ENCODE measurements around the gene DYNC1I1.

DYNC1I1 gene

DNA sequence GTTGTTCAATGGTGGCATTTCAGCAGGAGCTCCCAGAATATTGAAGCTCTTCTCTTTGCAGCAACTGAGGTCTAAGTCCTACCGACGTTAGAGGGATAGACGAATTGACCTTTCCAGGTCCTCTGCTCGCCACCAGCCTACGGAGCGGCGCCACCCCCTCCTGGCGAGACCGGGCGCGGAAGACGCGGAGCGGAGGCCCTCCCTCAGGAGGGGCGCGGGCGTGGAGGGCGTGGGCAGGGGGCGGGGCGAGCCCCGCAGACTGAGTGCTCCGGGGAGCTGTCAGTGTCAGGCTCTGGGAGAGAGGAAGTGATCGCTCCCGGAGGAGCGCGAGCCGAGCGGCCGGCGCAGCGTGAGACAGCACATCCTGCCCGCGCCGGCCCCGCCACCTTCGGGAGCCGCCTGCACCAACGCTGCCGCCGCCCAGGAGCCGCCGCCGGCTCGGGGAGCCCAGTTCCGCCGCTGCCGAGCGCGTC is at the start of gene DYNC1I1:
DYNC1I1 (plus strand) TSS at position 257 of the 473 bp plus-strand sequence. CDS start 32,176 bp downstream, outside the sequence.
- peak in 1 of 2 experiments; percentile 27 for DNase-seq

DNA sequence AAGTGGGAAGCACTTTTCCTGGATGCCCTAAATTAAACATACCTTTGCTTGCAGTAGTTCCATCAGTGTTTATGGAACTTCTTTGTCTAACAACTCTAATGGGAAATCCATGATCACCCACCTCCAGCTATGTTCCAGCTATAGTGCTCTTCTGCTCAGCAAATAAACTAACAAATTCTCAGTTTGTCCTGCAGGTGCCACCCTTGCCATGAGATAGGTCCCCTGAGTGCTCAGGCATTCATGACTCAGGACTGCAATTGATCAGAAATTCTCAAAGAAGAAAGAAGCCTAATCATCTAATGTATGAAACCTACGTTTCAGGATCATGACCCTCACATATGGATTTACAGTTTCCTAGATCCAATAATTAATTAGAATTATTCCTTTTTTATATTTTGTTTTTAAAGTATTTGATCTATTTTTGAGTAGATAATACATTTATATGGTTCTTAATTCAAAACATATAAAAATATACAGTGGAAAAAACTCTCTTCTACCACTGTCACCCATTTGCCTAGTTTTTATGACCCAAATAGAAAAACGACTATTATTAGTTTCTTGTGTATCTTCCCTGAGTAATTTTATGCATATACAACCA is 48.7 kb upstream of the DYNC1I1 start:
- peak in 1 of 2 experiments; percentile 31 for DNase-seq

DNA sequence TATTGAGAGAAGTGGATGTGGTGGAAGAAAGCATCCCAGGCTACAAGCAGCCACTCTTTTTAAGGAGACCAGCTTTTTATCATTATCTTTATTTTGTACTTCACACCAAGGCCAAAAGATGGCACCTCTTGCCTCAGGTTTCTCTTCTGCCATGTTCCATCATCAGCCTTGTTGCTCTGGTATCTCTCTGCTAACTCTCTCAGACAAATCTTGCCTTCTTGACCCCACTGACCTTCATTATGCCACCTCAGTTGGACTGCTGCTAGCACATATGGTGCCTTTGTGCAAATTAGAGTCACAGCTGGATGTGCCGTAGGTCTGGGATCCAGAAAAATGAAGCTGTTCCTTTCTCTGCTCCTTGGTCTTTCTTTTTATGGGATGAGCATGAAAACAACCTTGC is 47.1 kb upstream of the DYNC1I1 start:
- no peak for DNase-seq

DNA sequence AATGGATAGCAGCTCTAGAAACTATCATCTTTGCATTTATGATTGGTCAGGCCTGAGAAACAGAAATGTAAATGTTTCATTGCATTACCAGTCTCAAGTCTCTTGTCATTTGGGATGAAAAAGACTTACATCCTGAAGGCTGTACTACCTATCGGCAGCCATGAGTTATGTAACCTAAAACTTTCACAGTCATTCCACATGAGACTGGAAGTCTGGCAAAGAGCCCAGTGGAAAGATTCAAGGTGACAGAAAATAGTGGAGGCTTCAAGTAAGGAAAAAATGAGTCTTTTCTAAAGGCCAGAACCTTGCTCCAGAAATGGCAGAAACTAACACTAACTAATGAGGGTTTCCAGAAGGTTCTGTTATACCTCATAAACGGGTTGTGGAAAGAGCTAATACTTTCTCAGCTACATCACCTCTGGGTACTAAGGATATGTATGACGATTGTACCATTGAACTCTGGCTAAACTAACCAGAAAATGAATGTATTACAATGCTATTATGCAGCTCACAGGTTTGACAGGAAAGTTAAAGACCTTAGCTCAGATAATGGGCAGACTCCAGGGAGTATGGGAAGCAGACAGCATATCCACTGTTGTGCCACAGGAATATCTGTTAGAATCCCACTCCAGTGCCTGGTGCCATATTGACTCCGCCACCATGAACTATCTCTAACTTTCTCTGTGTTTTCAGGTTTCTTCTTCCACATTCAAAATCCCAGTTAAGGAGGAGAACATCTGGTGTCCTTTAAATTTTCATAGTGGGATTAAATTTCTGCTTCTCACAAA is 41.7 kb upstream of the DYNC1I1 start:
- DNase-seq: no peak

DNA sequence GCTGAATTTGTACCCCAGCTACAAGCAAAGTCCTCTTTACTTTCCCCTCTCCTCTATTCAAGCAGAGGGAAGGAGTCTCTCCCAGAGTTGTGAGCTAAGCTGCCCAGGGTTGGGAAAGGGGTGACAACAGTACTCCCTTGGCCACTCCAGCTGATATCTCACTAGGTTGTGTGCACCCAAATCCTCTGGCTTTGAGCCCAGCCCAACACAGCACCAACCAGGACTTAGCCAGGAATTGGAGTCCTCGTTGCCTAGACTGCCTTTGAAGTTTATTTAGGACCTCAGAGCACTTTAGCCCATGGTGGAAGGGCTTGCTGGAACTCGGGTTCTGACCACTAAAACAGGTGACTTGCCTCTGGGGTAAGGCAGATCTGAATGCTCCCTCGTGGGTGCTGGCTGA is 35.7 kb upstream of the DYNC1I1 start:
- DNase-seq: no peak

DNA sequence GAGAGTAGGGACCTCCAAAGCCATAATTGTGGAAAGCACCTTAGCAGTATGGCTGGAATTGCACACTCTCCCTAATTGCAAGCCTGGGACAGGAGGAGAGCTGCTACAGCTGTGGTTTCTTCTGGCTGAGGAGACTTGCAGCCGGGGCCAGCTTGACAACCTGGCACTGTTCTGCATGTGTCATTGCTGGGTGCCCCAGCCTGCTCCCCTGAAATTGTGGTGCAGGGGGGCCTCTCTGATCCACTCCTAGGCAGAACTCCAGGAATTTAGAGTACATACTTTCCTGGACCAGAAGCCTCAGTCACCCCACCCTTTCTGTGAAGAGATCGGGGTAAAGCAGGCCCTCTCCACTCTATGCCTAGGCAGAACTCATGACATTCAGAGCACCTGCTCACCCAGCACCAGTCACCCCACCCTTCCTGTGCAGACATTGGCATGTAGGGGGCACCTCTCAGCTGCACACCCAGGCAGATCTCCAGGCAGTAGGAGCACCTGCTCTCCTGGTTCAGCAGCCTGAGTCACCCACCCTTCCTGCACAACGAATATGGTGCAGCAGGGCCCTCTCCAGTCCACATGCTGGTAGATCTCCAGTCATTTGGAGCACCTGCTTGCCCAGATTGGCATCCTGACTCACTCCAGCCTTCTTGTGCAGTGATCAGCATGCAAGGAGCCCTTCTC is 34.4 kb upstream of the DYNC1I1 start:
- DNase-seq: no peak

DNA sequence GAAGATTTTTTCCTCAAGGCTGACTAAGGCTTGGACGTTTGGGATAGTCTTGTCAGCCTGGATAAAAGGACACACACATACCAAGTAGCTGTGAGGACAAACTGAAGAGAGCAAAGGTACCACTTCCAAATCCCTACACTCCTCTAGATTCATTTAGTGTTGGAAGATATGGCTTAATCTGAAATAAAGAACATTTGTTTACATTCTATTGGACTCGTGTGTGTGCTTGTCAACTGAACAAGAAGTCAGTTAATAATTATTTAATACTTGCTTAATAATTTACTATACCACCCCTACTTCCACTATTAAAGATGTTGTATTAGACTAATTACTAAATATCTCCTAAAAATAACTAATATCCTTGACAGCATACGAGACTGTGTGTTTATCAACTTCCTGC is 23.3 kb upstream of the DYNC1I1 start:
- no peak for DNase-seq

DNA sequence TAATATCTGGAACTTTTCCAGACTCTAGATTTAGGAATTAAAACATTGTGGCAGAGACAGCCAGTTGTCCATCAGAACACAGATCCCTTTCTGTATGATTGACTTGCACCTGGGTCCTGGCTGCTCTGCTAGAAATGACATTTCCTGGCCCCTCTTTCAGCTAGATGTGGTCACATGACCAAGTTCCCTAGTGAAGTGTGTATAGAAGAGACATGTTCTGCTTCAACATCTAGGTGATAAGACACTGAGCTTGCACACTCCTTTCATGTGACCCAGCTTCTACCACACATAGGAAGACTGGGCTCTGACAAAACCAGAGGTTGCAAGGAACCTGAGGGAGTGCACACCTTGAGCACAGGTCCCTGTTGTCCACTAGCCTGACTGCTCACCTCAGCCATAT is 22.8 kb upstream of the DYNC1I1 start:
- DNase-seq: no peak

DNA sequence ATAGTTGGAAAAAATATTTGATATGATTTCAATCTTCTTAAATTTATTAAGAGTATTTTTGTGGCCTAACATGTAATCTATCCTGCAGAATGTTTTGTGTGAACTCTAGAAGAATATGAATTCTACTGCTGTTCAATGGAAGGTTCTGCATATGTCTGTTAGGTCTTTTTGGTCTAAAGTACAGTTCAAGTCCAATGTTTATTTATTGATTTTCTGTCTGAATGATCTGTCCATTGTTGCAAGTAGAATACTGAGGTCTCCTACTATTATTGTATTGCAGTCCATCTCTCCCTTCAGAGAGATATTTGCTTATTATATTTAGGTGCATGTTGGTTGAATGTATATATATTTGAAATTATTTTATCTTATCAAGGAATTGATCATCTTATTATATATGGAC is 18.9 kb upstream of the DYNC1I1 start:
- DNase-seq: no peak

DNA sequence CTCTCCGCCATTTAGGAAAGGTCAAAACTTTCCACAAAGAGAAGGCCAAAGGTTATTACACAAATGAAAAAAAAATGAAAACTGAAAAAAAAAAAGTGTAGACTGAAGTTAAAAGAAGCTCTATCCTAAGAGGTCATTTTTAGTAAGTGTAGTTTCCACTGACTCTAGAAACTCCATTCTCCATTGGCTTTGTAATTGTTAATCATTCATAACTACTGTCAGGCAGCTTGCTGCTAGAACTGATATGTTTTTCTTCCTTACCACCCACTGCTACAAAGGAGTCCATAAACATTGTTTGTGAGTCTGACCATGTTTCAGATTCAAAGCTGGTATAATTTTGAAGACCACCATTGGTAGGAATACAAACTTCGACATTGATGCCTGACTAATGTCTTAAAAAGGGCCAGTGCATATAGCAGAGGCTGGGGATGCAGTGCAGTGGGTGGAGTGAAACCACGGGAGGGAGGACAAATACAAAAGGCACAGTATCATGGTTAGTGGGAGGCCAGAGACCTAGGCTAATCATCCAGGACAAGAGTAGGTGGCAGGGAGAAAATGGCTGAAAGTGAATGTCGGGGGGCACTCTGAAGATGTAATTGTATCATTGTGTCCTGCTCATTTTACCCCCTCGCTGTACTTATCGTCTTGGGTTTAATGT is 16.9 kb upstream of the DYNC1I1 start:
- no peak for DNase-seq

DNA sequence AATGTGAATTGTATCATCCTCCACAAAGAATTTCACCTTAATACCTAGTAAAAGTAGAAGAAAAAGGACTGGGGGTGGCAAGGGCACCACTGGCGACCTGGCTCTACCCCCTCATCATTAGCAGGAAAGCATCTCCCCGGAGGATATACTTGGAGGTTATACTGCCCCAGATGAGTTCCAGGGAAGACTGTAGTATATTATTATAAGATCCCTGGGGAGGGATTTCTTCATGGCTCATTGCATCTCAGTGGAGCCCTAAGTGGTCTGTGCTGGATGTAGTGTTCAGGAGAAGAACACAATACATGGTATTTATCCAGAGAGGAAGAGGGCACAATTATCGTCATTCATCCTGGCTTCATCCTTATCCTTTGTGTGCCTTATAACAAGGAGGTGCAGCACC is 14.2 kb upstream of the DYNC1I1 start:
- DNase-seq: no peak

DNA sequence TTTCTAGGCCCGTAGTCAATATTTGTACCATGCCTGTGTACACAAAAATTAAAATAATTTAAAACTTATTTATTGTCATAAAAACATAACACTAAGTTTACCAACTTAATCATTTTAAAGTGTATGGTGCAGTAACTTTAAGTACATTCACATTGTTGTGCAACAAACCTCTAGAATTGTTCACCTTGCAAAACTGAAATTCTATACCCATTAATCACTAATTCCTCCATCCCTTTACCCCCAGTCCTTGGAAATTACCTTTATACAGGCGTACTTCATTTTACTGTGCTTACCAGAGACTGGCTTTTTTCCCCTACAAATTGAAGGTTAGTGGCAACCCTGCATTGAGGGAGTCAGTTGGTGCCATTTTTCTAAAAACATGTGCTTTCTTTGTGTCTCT is 6.3 kb upstream of the DYNC1I1 start:
- DNase-seq: no peak

DNA sequence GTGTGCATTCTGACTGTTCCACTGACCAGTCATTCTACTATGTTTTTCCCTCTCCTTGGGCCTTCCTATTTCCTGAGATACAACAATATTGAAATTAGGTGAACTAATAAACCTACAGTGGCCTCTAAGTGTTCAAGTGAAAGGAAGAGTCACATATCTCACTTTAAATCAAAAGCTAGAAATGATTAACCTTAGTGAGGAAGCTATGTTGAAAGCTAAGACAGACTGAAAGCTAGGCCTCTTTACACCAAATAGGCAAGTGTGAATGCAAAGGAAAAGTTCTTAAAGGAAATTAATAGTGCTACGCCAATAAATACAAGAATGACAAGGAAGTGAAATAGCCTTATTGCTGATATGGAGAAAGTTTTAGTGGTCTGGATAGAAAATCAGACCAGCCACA is 5.7 kb upstream of the DYNC1I1 start:
- DNase-seq: no peak

DNA sequence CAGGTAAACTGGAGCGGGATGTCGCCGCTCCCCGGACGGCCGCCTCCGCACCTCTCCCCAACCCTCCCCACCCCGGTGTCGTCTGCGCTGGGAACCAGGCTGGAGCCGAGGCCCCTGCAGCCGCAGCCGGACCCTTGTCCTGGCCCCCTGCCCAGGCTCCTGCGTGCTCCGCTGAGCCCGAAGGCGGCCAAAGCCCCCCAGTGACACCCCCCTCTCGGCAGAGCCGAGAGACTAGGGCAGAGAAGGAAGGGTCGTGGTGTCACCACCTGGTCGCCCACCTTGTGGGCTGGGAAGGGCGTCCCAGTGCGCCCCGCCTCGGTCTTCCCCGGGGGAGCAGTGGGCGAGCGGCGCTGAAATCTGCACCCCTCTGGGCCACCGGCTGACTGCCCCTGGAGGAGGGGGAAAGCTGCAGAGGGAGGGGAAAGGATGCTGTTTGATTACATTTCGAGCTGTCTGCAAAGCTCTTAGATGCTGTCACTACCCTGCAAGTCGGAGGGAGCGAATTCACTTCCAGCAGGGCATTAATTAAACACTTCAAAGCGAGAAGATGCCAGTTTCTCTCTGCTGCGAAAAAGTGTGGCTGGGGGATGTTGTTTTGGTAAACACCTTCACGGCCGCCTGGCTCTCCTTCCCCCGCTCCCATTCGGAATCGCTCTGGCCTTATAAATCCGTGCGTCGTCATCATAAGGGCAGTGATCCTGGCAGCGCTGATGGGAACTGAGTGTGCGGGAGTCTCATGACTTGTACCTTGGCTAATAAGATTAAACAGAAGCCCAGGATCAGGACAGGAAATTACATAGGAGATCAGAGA is 622 bp downstream of the DYNC1I1 start:
- DNase-seq: peak; percentile 39 to 92

DNA sequence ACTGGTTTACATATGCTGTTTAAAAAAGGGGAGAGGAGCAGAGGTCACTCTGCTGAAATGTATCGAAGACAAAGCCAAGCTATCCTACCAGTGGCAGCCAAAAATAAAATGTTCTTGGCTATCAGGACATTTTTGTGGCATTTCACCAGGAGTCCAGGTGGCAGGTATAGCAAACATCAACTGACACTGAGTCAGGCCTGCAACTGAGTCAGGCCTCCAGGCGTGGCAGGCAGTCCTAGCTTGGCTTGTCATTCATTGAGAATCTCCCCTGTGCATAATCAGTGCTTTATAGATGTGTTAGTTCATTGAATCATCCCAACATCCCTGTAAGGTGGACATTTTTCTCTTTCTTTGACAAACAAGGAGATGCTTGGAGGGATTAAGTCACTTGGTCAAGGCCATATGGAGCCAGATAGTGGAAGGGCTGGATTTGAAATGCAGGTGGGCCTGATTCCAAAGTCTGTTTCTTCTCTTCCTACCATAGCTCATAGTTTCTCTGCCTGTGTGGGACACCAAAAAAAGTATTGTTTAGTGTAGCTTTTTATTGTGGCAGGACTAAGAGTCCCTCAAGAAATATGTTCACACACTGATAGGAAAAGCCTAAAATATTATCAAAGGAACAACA is 4.3 kb downstream of the DYNC1I1 start:
- DNase-seq: peak; percentile 61 to 89

DNA sequence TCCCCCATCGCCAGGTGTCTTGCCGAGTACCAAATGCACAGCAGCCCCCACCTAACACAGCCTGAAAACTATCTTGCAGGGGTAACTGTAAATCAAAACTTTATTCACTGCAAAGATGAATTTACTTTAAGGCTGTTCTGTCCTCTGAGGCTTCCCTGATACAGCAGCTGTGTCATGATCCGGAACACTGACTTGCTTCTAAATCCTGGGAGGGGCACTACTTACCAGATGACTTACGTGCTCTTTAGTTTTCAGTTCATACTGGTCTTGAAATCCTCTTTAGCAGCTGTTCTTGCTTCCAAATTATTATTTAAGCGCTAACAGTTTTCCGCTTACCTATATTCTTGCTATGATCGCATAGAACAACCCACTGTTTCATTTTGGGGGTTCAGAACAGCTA is 4.9 kb downstream of the DYNC1I1 start:
- no peak for DNase-seq

DNA sequence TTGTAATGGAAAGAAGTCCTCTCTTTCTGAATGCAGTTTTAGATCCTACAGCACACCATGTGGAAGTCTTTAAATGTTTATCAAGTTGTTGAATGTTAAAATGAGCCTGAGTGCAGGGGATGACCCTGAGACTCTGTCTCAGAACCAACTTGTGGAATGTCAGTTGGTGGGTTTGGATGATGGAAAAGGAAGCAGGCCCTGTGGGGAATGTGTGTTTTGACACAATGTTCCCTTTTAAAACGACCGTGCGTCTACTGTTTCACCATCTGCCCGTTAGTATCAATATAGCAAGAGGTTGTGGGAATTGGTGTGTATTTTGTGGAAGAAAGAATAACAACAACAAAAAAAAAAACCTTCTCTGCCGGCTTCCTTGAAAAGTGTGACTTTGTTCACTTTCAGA is 8.3 kb downstream of the DYNC1I1 start:
- DNase-seq: no peak

DNA sequence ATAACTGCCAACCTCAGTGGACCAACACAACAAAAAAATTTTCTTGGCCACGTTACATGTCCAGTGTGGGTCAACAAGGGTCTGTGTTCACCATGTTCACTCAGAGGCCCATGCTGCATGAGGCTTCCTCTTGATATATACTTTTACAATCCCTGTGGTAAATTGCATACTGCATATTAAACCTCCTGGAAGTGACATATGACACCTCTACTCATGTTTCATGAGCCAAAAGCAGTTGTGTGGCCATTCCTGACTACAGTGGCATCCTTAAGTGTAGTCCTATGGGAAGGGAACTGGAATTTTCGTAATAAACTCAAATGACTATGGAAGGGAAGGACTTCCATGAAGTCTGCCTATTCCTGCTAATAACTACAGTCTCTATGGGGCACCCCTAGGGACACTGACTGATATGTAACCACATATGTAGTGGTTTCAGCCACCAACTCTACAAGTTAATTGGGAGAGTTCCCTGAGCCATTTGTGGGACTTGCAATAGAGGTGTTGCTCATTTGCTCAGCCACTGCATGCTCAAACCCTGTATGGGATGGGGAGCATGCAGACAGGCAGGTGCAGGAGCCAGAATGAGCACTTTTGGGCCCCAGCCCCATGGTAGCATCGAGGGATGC is 9.7 kb downstream of the DYNC1I1 start:
- DNase-seq: no peak

DNA sequence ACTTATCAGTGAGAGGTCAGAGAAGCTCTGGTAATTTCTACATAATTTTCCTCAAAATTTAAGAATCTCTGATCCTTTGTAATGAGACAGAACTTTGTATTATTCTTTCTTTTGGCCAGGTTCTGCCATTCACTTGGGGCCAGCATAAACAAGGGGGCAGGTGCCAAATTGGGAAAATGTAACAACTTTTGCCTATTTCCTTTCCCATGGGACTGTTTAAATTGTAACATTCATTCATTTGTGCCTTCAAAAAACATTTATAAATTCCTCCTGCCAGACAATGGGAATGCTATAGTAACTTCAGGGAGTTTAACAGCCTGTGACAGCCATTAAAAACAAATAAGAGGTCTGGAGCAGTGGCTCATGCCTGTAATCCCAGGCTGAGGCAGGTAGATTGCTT is 12.4 kb downstream of the DYNC1I1 start:
- no peak for DNase-seq

DNA sequence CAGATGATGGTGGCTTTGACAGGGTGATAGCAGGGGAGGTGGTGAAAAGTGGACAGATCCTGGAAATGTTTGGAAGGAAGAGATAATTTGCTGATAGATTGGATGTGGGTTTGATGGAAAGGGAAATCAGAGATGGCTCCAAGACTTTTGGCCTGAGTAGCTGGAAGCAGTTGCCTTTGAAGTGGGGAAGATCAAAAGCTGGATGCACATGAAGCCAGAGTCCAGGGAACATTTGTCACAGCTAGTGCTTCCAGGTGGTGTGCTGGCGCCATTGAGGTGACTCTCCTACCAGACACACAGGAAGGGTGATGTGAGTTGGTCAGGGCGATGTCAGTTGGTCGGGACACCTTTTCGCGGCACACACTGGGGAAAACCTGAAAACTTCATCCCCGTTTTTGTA is 15.9 kb downstream of the DYNC1I1 start:
- no peak for DNase-seq

DNA sequence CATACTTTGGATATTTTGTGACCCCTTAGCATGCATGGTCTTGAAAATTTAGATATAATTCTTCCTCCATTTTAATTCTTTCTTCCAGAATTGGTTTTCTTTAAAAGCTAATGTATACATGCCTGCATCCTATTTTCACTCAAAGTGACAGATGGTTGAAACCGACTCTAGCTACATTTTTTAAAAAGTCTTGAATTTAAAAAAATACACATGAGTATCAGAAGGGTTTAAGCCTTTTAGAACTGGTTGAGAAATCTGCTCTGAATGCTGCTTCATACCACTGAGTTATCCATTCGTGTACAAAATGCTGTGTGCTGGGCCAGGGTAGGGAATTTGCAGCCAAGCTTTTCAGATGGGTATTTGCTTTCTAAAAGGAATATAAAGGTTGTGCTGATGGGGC is 16.5 kb downstream of the DYNC1I1 start:
- DNase-seq: no peak

DNA sequence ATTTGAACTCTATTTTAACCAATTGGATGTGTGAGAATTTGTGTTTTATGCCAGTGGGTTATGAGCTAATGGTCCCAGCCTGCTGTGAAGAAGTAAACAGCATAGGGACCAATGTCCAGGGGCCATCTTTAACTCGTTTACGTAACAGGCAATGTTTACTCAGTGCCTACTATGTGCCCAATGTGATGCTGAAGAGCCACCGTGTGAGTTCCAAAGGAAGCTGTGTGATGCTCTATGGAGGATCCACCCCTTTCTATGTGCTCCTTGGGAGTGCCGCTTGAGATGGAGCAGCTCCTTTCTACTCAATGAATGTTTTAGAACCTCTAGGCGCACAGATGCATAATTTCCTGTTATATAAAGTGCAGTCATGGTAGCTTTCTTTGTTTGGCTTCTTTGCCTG is 21.3 kb downstream of the DYNC1I1 start:
- DNase-seq: no peak
